Uterus (tissue), 2 donors: ENCODE data around the gene ABCC3.

Experiments used
- CTCF ChIP-seq, 4 experiments: fragments of 200-600 bp in 2 of 4; fragments of 450-650 bp in 2 of 4; sonication (generic) in 2 of 4; IDR thresholded peaks; one replicate each; pipeline ENCODE4 v1.5.1; 2016 to 2019; ENCODE audit warnings: antibody characterized with exemption in 4 of 4, mild to moderate bottlenecking in 2 of 4, moderate library complexity in 1 of 4
- POLR2A ChIP-seq, 2 donors: fragments of 450-650 bp; IDR thresholded peaks; one replicate each; pipeline ENCODE4 v1.6.1; 2016; ENCODE audit warnings: antibody characterized with exemption in 2 of 2, mild to moderate bottlenecking in 1 of 2, moderate library complexity in 1 of 2

- TF ChIP-seq CTCF (IDR thresholded peaks at IDR 0.05), result no peak
- no peak for TF ChIP-seq POLR2A (IDR thresholded peaks at IDR 0.05)
Observed at GRCh38 chr17:50601823-50602375, 32.8 kb upstream of the ABCC3 start.
